ENCODE data around the gene SPNS3. TPM values are rescaled to one million over a fixed set of nuclear protein-coding genes. Genes with fewer than 3 reads are reported as not detected.

Gene SPNS3
- total and polyA plus RNA-seq, 10 of the 15 experiments (the other 5 are each of a cell fraction or from before 2014, with no cell fraction given) = 0.16 to 2.6 (median 0.97) TPM

GRCh38 chr17:4504188-4504587, 70.4 kb downstream of the SPNS3 start:
- Histone ChIP-seq H3K4me3 (no peak overlapping the region), H3K4me1 (ENCODE audit: control insufficient read depth, insufficient read depth, low read length) (peaks cover 2% of the 10 kb centered on the region; the same call in 1 of the 2 replicates), H3K4me2 (ENCODE audit: control insufficient read depth, insufficient read depth) (no peak overlapping the region), H3K27ac (ENCODE audit: control insufficient read depth, insufficient read depth) (no peak overlapping the region), H3K9me3 (replicated peaks; ENCODE audit: control insufficient read depth, insufficient read depth, low read length) (no peaks in the 10 kb centered on the region), H3K27me3 (replicated peaks in 1 of 2; ENCODE audit: control insufficient read depth in 2 of 2, insufficient read depth in 2 of 2, low read length in 1 of 2) (peaks cover 11 to 15% of the 10 kb centered on the region in 2 experiments), H4K20me1 (ENCODE audit: control insufficient read depth, insufficient read depth) (no peaks in the 10 kb centered on the region), H3K79me2 (ENCODE audit: control insufficient read depth, insufficient read depth, low read length) (no peaks in the 10 kb centered on the region), H3K36me3 (ENCODE audit: control insufficient read depth in 2 of 2, insufficient read depth in 2 of 2, low read length in 1 of 2) (no peaks in the 10 kb centered on the region), H3K9ac (ENCODE audit: control insufficient read depth, insufficient read depth, low read length) (no peak overlapping the region), H2AFZ (ENCODE audit: control insufficient read depth, low read depth, low read length) (no peak overlapping the region)
- ChIA-PET RAD21 (ENCODE audit: unreplicated experiment) (no interaction called here), SMC1A (ENCODE audit: uncharacterized antibody, unreplicated experiment) (no interaction called here), POLR2A (no interaction called here), CTCF (no interaction called here)
- in situ Hi-C loops (cut with MboI) (no loop called here), intact Hi-C loops (cut with micrococcal nuclease; ENCODE audit: unreplicated experiment) (no loop called here)
- FAIRE-seq (no peak), DNase-seq (ENCODE audit: low read depth, low spot score) (no peak), ATAC-seq (no peak; the same call in 1 of the 3 replicates)
- no TSS peak for BruUV-seq (replicated peaks)
- 1% methylated on average over 5 of the region's 5 CpGs for WGBS (ENCODE audit: insufficient coverage, insufficient replicate concordance, low lambda C conversion rate, missing lambda C conversion rate)
- TF ChIP-seq ETV6 (conservative IDR thresholded peaks at IDR 0.05 in 1 of 2, IDR thresholded peaks at IDR 0.05 in 1 of 2; ENCODE audit: borderline replicate concordance in 1 of 2, low read depth in 1 of 2) (no peak), YBX1 (IDR thresholded peaks at IDR 0.05) (no peak), BACH1 (IDR thresholded peaks at IDR 0.05; ENCODE audit: borderline replicate concordance) (no peak), TCF3 (IDR thresholded peaks at IDR 0.05; ENCODE audit: borderline replicate concordance, insufficient read depth, low read depth, low read length) (no peak), KLF5 (IDR thresholded peaks at IDR 0.05; ENCODE audit: partially characterized antibody) (no peak), BMI1 (IDR thresholded peaks at IDR 0.05; ENCODE audit: borderline replicate concordance) (no peak), MYB (IDR thresholded peaks at IDR 0.05; ENCODE audit: borderline replicate concordance, low read depth, low read length) (no peak), SIX5 (IDR thresholded peaks at IDR 0.05; ENCODE audit: low read depth, low read length, severe bottlenecking) (no peak), MEF2B (IDR thresholded peaks at IDR 0.05; ENCODE audit: partially characterized antibody, poor library complexity, severe bottlenecking) (no peak), PAX5 (IDR thresholded peaks at IDR 0.05; ENCODE audit: borderline replicate concordance, low read depth, low read length) (no peak), JUND (IDR thresholded peaks at IDR 0.05; ENCODE audit: low read depth, low read length) (no peak), BRCA1 (IDR thresholded peaks at IDR 0.05; ENCODE audit: low read depth, low read length) (no peak), CEBPB (IDR thresholded peaks at IDR 0.05; ENCODE audit: borderline replicate concordance in 1 of 2, low read depth in 2 of 2, low read length in 2 of 2) (no peak), POLR2AphosphoS5 (IDR thresholded peaks at IDR 0.05; ENCODE audit: low read length) (no peak), STAT1 (conservative IDR thresholded peaks at IDR 0.05) (no peak), SUPT20H (IDR thresholded peaks at IDR 0.05; ENCODE audit: borderline replicate concordance, control insufficient read depth, low read depth, low read length) (no peak)
- TF ChIP-seq, protein P1, sequence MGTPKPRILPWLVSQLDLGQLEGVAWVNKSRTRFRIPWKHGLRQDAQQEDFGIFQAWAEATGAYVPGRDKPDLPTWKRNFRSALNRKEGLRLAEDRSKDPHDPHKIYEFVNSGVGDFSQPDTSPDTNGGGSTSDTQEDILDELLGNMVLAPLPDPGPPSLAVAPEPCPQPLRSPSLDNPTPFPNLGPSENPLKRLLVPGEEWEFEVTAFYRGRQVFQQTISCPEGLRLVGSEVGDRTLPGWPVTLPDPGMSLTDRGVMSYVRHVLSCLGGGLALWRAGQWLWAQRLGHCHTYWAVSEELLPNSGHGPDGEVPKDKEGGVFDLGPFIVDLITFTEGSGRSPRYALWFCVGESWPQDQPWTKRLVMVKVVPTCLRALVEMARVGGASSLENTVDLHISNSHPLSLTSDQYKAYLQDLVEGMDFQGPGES (IDR thresholded peaks at IDR 0.05) = no peak
- TF ChIP-seq, protein P2, sequence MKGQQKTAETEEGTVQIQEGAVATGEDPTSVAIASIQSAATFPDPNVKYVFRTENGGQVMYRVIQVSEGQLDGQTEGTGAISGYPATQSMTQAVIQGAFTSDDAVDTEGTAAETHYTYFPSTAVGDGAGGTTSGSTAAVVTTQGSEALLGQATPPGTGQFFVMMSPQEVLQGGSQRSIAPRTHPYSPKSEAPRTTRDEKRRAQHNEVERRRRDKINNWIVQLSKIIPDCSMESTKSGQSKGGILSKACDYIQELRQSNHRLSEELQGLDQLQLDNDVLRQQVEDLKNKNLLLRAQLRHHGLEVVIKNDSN (IDR thresholded peaks at IDR 0.05; ENCODE audit: borderline replicate concordance, extremely low read length, insufficient read depth, low read depth, low read length) = no peak
- TF ChIP-seq, protein P3, sequence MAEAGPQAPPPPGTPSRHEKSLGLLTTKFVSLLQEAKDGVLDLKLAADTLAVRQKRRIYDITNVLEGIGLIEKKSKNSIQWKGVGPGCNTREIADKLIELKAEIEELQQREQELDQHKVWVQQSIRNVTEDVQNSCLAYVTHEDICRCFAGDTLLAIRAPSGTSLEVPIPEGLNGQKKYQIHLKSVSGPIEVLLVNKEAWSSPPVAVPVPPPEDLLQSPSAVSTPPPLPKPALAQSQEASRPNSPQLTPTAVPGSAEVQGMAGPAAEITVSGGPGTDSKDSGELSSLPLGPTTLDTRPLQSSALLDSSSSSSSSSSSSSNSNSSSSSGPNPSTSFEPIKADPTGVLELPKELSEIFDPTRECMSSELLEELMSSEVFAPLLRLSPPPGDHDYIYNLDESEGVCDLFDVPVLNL (IDR thresholded peaks at IDR 0.05; ENCODE audit: low read depth, low read length) = no peak
- TF ChIP-seq, protein P4, sequence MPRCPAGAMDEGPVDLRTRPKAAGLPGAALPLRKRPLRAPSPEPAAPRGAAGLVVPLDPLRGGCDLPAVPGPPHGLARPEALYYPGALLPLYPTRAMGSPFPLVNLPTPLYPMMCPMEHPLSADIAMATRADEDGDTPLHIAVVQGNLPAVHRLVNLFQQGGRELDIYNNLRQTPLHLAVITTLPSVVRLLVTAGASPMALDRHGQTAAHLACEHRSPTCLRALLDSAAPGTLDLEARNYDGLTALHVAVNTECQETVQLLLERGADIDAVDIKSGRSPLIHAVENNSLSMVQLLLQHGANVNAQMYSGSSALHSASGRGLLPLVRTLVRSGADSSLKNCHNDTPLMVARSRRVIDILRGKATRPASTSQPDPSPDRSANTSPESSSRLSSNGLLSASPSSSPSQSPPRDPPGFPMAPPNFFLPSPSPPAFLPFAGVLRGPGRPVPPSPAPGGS (IDR thresholded peaks at IDR 0.05; ENCODE audit: borderline replicate concordance, insufficient read depth, low read depth, low read length, poor library complexity, severe bottlenecking) = no peak
